HuH-7 (cell line): Measurements from ENCODE around the gene ITGB2.

ENCODE experiments used
- DNase-seq: peaks from one replicate; pipeline ENCODE4 v3.0.0; 2011; ENCODE audit warnings: low spot score

The ITGB2 gene

GRCh38 chr21:44910229-44911067 is 10.3 kb downstream of the ITGB2 start:
- no peak for DNase-seq

- no peak for DNase-seq
Measured at GRCh38 chr21:44909719-44910118, 11.0 kb downstream of the ITGB2 start.

- no peak for DNase-seq
Measured at GRCh38 chr21:44908908-44909307, 11.8 kb downstream of the ITGB2 start.

DNA sequence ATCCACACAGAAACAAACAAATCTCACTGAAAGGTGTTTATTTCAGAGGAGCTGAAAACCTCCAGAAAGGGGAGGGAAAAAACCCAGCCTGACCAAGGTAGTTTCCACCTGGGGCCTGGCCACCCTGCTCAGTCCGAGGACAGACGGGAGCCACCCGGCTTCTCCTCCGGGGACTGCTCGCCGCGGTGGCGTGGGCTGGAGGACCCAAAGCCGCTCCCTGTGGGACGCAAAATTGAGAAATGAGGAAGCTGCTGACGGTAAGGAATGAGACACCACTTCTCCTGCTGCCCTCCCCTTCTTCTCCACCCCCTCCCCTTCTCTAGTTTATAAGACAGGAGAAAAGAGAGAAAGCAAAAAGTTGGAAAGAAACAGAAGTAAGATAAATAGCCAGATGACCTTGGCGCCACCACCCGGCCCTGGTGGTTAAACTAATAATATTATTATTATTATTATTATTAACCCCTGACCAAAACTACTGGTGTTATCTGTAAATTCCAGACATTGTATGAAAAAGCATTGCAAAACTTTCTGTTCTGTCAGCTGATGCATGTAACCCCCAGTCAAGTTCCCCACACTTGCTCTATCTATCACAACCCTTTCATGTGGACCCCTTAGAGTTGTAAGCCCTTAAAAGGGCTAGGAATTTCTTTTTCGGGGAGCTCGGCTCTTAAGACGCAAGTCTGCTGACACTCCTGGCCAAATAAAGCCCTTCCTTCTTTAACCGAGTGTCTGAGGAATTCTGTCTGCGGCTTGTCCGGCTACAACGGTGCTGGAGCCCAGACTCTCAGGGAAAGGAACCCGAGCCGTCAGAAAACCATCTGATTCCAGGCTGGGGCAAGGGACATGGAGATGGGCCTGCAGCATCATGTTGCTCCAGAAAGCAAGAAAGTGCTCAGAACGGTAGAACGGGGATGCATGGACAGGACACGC is 12.5 kb downstream of the ITGB2 start:
- DNase-seq: no peak

- no peak for DNase-seq
Measured at GRCh38 chr21:44907225-44907965, 13.3 kb downstream of the ITGB2 start.

DNA sequence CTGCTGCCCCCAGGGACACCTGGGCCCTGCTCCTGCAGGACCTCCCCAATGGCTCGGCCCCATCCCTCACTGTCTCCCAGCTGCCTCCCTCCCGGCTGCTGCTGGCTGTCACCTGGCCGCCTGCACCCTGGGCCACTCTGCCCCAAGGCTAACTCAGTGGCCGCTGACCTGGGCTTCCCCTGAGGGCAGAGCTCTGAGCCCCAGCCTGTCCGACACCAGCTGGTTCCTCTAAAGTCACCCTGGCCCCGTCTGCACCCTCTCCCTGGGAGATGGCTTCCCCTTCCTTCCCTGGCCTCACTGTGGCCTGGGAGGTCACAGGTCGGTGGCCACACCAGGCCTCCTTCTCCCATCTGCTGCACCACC is 15.0 kb downstream of the ITGB2 start:
- DNase-seq: no peak

DNA sequence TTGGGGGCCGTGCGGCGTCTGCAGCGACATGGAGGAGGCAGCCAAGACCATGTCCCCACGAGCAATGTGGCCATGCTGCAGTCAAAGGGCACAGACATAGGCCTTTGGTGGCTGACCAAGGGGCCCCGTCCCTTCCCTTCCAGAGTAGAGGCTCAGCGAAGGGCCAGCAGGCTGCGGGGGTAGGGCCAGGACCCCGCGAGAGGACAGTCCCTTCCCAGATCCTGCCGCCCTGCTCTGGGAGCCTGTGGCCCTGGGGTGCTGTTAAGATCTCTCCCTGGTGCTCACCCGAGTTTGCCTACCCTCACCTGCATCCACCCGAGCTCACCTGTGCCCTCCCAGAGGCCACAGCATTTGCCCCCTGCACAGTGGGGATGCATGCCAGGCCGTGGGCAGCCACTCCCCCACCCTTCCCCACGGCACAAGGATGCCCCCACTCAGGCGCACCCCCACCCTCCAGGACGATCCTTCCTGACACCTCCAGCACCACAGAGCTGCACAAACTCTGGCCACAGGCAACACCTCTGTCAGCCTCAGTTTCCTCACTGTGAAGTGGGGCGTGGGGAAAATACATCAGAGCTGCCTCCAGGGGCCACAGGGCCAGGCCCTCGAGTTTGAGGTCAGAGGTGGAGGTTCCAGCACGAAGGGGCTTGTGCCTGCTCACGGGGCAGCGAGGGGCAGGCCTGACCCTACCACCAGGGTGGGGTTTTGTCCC is 15.5 kb downstream of the ITGB2 start:
- DNase-seq: no peak

DNA sequence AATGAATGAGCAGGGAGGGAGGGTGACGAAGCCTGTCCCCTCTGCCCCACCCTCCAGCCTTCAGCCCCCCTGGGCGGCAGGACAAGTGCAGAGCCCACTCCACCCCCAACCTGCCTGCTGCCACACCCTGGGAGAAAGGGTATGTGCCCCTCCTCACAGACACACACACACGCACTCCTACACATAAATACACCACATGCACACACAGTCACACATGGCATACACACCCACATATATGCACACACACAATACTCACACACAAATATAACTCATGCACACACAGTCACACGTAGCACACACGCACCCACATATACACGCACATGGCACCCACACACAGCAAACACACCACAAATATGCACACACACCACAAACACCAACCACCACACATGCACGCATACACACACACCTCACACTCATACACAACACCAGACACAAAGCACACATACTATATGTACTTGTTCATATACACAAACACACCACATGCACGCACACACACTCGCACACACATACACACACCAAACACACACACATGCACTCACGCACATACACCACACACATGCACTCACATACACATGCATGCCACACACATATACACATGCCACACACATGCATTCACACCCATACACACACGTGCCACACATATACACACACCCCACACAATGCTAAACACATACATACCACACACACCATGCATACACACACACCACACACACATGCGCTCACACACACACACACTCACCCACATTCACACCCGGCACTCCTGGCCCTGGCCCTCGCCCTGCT is 16.4 kb downstream of the ITGB2 start:
- no peak for DNase-seq

GRCh38 chr21:44903689-44904088 is 17.0 kb downstream of the ITGB2 start:
- no peak for DNase-seq

DNA sequence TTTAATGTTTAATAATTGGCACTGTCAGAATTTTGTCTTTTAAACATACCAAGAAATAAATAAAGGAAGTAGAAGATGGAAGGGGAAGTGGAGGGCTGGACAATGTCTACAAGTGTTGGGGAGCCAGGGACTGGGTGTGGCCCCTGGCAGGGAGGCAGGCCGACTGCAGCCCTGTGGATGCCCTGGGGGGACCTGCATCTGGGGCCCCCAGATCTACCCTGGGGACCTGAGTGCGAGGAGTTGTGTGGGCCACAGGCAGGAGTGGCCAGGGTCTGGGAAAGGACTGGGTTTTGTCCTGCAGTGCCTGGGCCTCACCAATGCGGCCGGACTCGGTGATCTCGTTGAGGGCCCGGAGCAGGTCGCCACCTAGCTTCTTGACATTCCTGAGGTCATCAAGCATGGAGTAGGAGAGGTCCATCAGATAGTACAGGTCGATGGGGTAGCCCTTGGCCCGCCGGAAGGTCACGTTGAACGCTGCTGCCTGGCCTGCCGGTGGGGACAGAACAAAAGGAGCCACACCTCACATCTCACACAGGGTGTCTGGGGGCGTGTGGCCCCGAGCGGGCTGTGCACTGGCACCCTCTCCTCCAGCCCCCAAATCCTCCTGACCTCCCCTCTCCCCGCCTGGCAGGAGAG is 17.5 kb downstream of the ITGB2 start:
- DNase-seq: no peak

DNA sequence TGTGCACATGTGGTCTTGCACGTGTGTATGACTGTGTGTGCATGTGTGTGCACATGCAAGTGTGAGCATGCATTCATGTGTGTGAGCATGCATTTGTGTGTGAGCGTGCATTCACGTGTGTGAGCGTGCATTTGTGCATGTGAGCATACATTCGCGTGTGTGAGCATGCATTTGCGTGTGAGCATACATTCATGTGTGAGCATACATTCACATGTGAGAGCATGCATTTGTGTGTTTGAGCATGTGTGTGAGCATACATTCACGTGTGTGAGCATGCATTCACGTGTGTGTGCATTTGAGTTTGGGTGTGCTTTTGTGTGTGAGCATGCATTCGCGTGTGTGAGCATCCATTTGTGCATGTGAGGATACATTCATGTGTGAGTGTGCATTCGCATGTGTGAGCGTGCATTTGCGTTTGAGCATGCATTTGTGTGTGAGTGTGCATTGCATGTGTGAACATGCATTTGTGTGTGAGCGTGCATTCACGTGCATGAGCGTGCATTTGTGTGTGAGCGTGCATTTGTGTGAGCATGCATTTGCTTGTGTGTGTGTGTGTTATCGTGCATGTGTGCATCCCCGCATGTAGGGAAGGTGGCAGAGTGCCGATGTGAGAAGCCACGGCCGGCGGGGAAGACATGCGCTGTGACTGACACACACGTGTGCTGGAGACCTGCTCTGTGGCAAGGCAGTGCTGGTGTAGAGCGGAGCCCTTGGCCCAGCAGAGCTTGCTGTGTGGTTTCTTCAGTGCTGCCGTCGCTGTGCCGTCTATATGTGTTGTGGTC is 18.2 kb downstream of the ITGB2 start:
- no peak for DNase-seq

DNA sequence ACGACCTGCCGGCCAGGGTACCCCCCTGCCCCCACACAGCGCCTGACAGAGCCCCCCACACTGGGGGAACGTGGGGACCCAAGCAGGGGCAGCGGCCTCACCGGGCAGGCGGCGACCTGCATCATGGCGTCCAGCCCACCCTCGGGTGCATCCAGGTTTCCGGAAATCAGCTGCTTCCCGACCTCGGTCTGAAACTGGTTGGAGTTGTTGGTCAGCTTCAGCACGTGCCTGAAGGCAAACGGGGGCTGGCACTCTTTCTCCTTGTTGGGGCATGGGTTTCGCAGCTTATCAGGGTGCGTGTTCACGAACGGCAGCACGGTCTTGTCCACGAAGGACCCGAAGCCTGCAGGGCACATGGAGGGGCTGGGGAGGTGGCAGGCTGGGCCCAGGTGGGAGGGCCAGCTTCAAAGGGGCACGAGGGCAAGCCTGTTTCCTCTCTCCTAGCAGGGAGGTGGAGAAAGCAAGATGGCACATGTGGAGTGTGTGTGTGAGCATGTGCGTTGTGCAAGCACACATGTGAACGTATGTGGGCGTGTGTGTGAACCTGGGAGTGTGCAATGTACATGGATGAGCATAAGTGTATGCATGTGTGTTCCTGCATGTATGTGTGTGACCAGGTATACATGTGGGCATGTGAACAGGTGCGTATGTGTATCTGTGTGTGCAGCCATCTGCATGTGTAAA is 19.2 kb downstream of the ITGB2 start:
- no peak for DNase-seq

DNA sequence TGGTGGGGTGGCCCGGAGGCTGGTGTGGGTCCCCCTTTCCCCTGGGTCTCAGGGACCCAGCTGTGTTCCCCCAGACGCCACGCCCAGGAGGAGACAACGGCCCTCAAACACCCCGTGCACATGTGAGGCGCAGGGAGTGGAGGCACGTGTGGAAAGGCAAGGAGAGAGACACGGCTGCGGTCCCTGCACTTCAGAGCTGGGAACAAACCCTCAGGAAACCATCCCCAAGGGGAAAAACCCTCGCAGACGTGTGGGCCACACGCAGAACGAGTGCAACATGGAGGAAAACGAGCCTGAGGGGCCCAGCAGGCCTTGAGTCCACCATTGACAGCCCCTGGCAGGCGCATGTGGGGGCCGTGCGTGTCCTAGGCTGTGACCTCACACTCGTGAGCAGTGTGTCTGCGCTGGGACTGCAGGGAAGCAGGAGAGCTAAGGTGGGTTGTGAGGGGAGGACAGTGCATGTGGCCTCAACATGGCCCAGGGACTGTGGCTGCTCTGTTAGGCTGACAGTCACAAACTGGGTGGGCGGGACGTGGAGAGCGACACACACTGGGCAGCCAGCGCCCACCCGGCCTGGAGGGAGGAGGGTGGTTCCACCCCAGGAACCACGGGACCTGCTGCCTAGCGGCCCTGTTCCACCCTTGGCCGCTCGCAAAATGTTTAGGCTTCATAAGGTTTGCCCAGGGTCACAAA is 20.0 kb downstream of the ITGB2 start:
- no peak for DNase-seq

GRCh38 chr21:44899768-44900558 is 20.7 kb downstream of the ITGB2 start:
- no peak for DNase-seq

- no peak for DNase-seq
Measured at GRCh38 chr21:44898851-44899767, 21.6 kb downstream of the ITGB2 start.

DNA sequence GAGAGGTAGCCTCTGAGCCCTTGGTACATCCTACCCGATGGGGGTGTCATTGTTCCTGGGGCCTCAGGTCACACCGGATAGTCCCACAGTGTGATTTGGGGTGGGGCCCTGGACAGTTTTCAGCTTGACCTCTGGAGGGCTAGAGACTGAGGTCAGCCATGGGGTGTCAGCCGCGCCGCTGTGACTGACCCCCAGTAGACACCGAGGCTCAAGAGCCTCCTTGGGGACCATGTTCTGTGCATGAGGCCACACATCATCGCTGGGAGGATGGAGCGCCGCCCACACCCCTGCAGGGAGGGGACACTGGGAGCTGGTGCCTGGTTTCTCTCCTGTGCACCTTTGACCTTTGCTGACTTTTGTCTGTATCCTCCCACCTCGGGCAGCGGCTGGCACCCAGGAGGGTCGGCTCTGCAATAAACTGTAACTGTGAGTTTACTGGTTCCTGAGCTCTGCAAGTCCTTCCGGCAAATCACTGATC is 22.6 kb downstream of the ITGB2 start:
- no peak for DNase-seq
